ENCODE measurements around the gene PPP4R3B. TPM values are rescaled to one million over a fixed set of nuclear protein-coding genes. Genes with fewer than 3 reads are reported as not detected.

PPP4R3B gene
- total RNA-seq, 2 donors from 2014 or later, result 61.2 to 81.1 TPM

GRCh38 chr2:55627915-55628314 lies 10.5 kb upstream of the PPP4R3B start:
- H3K4me1 ChIP-seq, result no peaks in the 10 kb centered on the region

GRCh38 chr2:55621802-55622201 lies 4.4 kb upstream of the PPP4R3B start:
- Histone ChIP-seq H3K9me3 (no peaks in the 10 kb centered on the region), H3K4me1 (peaks cover 10% of the 10 kb centered on the region), H3K27ac (no peak overlapping the region), H3K9ac (ENCODE audit: low read depth in 2 of 2, low read length in 2 of 2) (no peak overlapping the region), H3K27me3 (no peaks in the 10 kb centered on the region), H3K4me3 (no peak overlapping the region), H3K36me3 (no peaks in the 10 kb centered on the region)
- TF ChIP-seq CTCF (IDR thresholded peaks at IDR 0.05), result no peak
- intact Hi-C loops (cut with DNase I), result no loop called here
- DNase-seq, result no peak

More at GRCh38 chr2:55627915-55628314, 10.5 kb upstream of the PPP4R3B start:
- Histone ChIP-seq H3K27me3 (no peaks in the 10 kb centered on the region), H3K36me3 (no peaks in the 10 kb centered on the region), H3K9ac (ENCODE audit: low read depth in 2 of 2, low read length in 2 of 2) (no peak overlapping the region), H3K27ac (no peak overlapping the region), H3K9me3 (no peaks in the 10 kb centered on the region), H3K4me3 (no peak overlapping the region)
- TF ChIP-seq CTCF (IDR thresholded peaks at IDR 0.05), result no peak
- intact Hi-C loops (cut with DNase I), result no loop called here
- no peak for DNase-seq

- intact Hi-C loops (cut with DNase I), result no loop called here
- Histone ChIP-seq H3K27me3 (no peaks in the 10 kb centered on the region), H3K27ac (no peak overlapping the region), H3K4me1 (peaks cover 10% of the 10 kb centered on the region), H3K4me3 (no peak overlapping the region), H3K9ac (ENCODE audit: low read depth in 2 of 2, low read length in 2 of 2) (no peak overlapping the region), H3K36me3 (no peaks in the 10 kb centered on the region), H3K9me3 (no peaks in the 10 kb centered on the region)
- TF ChIP-seq CTCF (IDR thresholded peaks at IDR 0.05), result peak; percentile 32
- no peak for DNase-seq
These were observed 2.8 kb upstream of the PPP4R3B start for GRCh38 chr2:55620123-55620779.

GRCh38 chr2:55618275-55619055 lies 1.0 kb upstream of the PPP4R3B start:
- no peak for TF ChIP-seq CTCF (IDR thresholded peaks at IDR 0.05)
- no peaks in the 10 kb centered on the region for H3K36me3 ChIP-seq
- H3K4me1 ChIP-seq, result peaks cover 10% of the 10 kb centered on the region
- H3K27ac ChIP-seq, result peak overlapping the region; percentile 93
- intact Hi-C loops (cut with DNase I), result no loop called here
- no peaks in the 10 kb centered on the region for H3K9me3 ChIP-seq
- H3K4me3 ChIP-seq, result peak overlapping the region; percentile 63
- H3K27me3 ChIP-seq, result no peaks in the 10 kb centered on the region
- peak overlapping the region; percentile 66 to 92 for H3K9ac ChIP-seq (ENCODE audit: low read depth in 2 of 2, low read length in 2 of 2)
- DNase-seq, result peak; percentile 71

- H3K9me3 ChIP-seq, result no peaks in the 10 kb centered on the region
- no peak for TF ChIP-seq CTCF (IDR thresholded peaks at IDR 0.05)
- H3K27me3 ChIP-seq, result no peaks in the 10 kb centered on the region
- H3K27ac ChIP-seq, result peak overlapping the region; percentile 93
- H3K9ac ChIP-seq (ENCODE audit: low read depth in 2 of 2, low read length in 2 of 2), result peak overlapping the region; percentile 66 to 92
- intact Hi-C loops (cut with DNase I), result no loop called here
- no peaks in the 10 kb centered on the region for H3K36me3 ChIP-seq
- peak overlapping the region; percentile 63 for H3K4me3 ChIP-seq
- peaks cover 10% of the 10 kb centered on the region for H3K4me1 ChIP-seq
- DNase-seq, result no peak
These were observed 528 bp upstream of the PPP4R3B start for GRCh38 chr2:55618025-55618274.
